GM12878 (cell line): ENCODE data around the gene DCDC2. TPM values are rescaled to one million over a fixed set of nuclear protein-coding genes. Genes with fewer than 3 reads are reported as not detected.

Source experiments
- ATAC-seq: fragments of 200-7000 bp; cut with Tn5 transposase; 3 replicates; pipeline ENCODE4 v1.9.1; 2020; ENCODE audit warnings: mild to moderate bottlenecking, moderate library complexity
- BruUV-seq: library from RNA; stranded (reverse); fragments of 400-500 nt; replicated peaks from 2 replicates; lab custom pipeline; 2021; lab: Mats Ljungman, UMichigan
- CTCF ChIA-PET: fragments of 300-600 bp; sonication (Branson Sonifier 250); formaldehyde crosslinking; extraction: SDS; loops from one replicate; lab custom pipeline; 2021; ENCODE audit warnings: inconsistent platforms; lab: Yijun Ruan, JAX
- POLR2A ChIA-PET: fragments of 350-600 bp; formaldehyde crosslinking; extraction: SDS; loops from one replicate; lab custom pipeline; 2021; ENCODE audit warnings: inconsistent platforms; lab: Charles Lee
- RAD21 ChIA-PET: fragments of 300-600 bp; sonication (Branson Sonifier 250); formaldehyde crosslinking; loops from one replicate; lab custom pipeline; 2023; ENCODE audit warnings: antibody characterized with exemption; ENCODE audit not compliant: unreplicated experiment; lab: Charles Lee
- SMC1A ChIA-PET: fragments of 300-600 bp; sonication (Branson Sonifier 250); formaldehyde crosslinking; loops from one replicate; lab custom pipeline; 2023; ENCODE audit not compliant: unreplicated experiment, uncharacterized antibody; lab: Charles Lee
- DNase-seq: peaks from one replicate; pipeline ENCODE4 v3.0.0-alpha.2; 2011; ENCODE audit warnings: low read depth, low spot score
- FAIRE-seq: peaks from 3 replicates; lab custom pipeline; 2011; peaks lifted over from hg19 to GRCh38; lab: Jason Lieb, UNC
- H2AFZ ChIP-seq: 2 replicates; pipeline ENCODE4 v1.6.0; 2011; ENCODE audit warnings: low read depth, low read length, control low read depth; ENCODE audit not compliant: control insufficient read depth
- H3K27ac ChIP-seq: 2 replicates; pipeline ENCODE4 v1.5.1; 2011; ENCODE audit warnings: control low read depth; ENCODE audit not compliant: control insufficient read depth, insufficient read depth
- H3K27me3 ChIP-seq, 2 experiments: replicated peaks in 1 of 2; 2 replicates each; pipeline versions ENCODE4 v1.6.0 to v1.6.1; 2011; ENCODE audit warnings: low read length in 1 of 2; ENCODE audit not compliant: control insufficient read depth in 2 of 2, insufficient read depth in 2 of 2
- H3K36me3 ChIP-seq, 2 experiments: 2 replicates each; pipeline ENCODE4 v1.5.1; 2011; ENCODE audit warnings: low read length in 1 of 2; ENCODE audit not compliant: control insufficient read depth in 2 of 2, insufficient read depth in 2 of 2
- H3K4me1 ChIP-seq: 2 replicates; pipeline ENCODE4 v1.6.1; 2011; ENCODE audit warnings: mild to moderate bottlenecking, low read length, moderate library complexity, mixed read lengths; ENCODE audit not compliant: control insufficient read depth, insufficient read depth
- H3K4me2 ChIP-seq: 2 replicates; pipeline ENCODE4 v1.6.0; 2011; ENCODE audit warnings: control low read depth; ENCODE audit not compliant: control insufficient read depth, insufficient read depth
- H3K4me3 ChIP-seq: fragments of 200-600 bp; sonication (generic); 2 replicates; pipeline ENCODE4 v1.5.1; 2016
- H3K79me2 ChIP-seq: 2 replicates; pipeline ENCODE4 v1.6.0; 2011; ENCODE audit warnings: low read length; ENCODE audit not compliant: control insufficient read depth, insufficient read depth
- H3K9ac ChIP-seq: 2 replicates; pipeline ENCODE4 v1.8.0; 2011; ENCODE audit warnings: low read length, control low read depth, mixed read lengths; ENCODE audit not compliant: control insufficient read depth, insufficient read depth
- H3K9me3 ChIP-seq: replicated peaks from 3 replicates; pipeline ENCODE4 v1.5.1; 2011; ENCODE audit warnings: mild to moderate bottlenecking, low read length; ENCODE audit not compliant: control insufficient read depth, insufficient read depth
- H4K20me1 ChIP-seq: 2 replicates; pipeline ENCODE4 v1.6.0; 2011; ENCODE audit not compliant: control insufficient read depth, insufficient read depth
- ASH2L ChIP-seq: fragments of 300-600, 200-600 bp; sonication (generic); IDR thresholded peaks from 2 replicates; pipeline ENCODE4 v1.6.1; 2017; ENCODE audit warnings: low read depth, mild to moderate bottlenecking, borderline replicate concordance
- BHLHE40 ChIP-seq, 2 experiments: fragments of 450-650 bp in 1 of 2; IDR thresholded peaks; 2 replicates each; pipeline ENCODE4 v1.6.1; 2011 to 2017; ENCODE audit warnings: low read depth in 2 of 2, borderline replicate concordance in 1 of 2, improper control_type of control experiment in 1 of 2, low read length in 1 of 2, mild to moderate bottlenecking in 1 of 2
- CHD4 ChIP-seq: fragments of 200-600 bp; sonication (generic); IDR thresholded peaks from 2 replicates; pipeline ENCODE4 v1.6.1; 2016; ENCODE audit warnings: mild to moderate bottlenecking
- CREB1 ChIP-seq: IDR thresholded peaks from 2 replicates; pipeline ENCODE4 v1.6.1; 2012; ENCODE audit warnings: low read depth, mild to moderate bottlenecking, inconsistent platforms
- EZH2 ChIP-seq: IDR thresholded peaks from 2 replicates; pipeline ENCODE4 v1.6.1; 2012; ENCODE audit warnings: low read depth, mild to moderate bottlenecking, control low read depth, inconsistent platforms, low read length, borderline replicate concordance; ENCODE audit not compliant: control insufficient read depth
- IRF3 ChIP-seq: fragments of 450-650 bp; IDR thresholded peaks from 2 replicates; pipeline ENCODE4 v1.6.1; 2014; ENCODE audit warnings: mild to moderate bottlenecking
- KAT2A ChIP-seq: conservative IDR thresholded peaks from 2 replicates; pipeline ENCODE4 v1.6.1; 2011; ENCODE audit warnings: low read depth, low read length; ENCODE audit not compliant: control insufficient read depth
- MYC ChIP-seq: IDR thresholded peaks from 2 replicates; pipeline ENCODE4 v1.6.1; 2011; ENCODE audit warnings: mild to moderate bottlenecking, low read length, moderate library complexity, inconsistent platforms; ENCODE audit not compliant: insufficient read depth, insufficient replicate concordance, insufficient read length, severe bottlenecking
- NFYA ChIP-seq: IDR thresholded peaks from 2 replicates; pipeline ENCODE4 v1.6.1; 2011; ENCODE audit warnings: low read depth, mild to moderate bottlenecking, low read length, improper control_type of control experiment, borderline replicate concordance
- NKRF ChIP-seq: fragments of 450-650 bp; conservative IDR thresholded peaks from 2 replicates; pipeline ENCODE4 v1.6.1; 2017; ENCODE audit warnings: mild to moderate bottlenecking, moderate library complexity
- SMAD1 ChIP-seq: fragments of 450-650 bp; IDR thresholded peaks from 2 replicates; pipeline ENCODE4 v1.6.1; 2018; ENCODE audit warnings: mild to moderate bottlenecking, low read depth; ENCODE audit not compliant: partially characterized antibody
- SMAD5 ChIP-seq: IDR thresholded peaks from 2 replicates; pipeline ENCODE4 v1.6.1; 2016; ENCODE audit warnings: antibody characterized with exemption, low read depth
- STAT3 ChIP-seq: IDR thresholded peaks from 2 replicates; pipeline ENCODE4 v1.6.1; 2011; ENCODE audit warnings: low read depth, low read length, improper control_type of control experiment
- TCF3 ChIP-seq: IDR thresholded peaks from 2 replicates; pipeline ENCODE4 v1.6.1; 2012; ENCODE audit warnings: low read depth, mild to moderate bottlenecking, low read length, borderline replicate concordance; ENCODE audit not compliant: insufficient read depth
- ZNF217 ChIP-seq: fragments of 450-650 bp; IDR thresholded peaks from 2 replicates; pipeline ENCODE4 v1.6.1; 2017; ENCODE audit warnings: antibody characterized with exemption, mild to moderate bottlenecking
- WGBS: methylation state at CpG from one replicate; pipeline ENCODE4 v1.1.6; 2016; ENCODE audit warnings: low lambda C conversion rate; ENCODE audit not compliant: insufficient replicate concordance, insufficient coverage; ENCODE audit errors: missing lambda C conversion rate; 5-methylcytosine and 5-hydroxymethylcytosine counted together
- in situ Hi-C: fragments of 300-500 bp; cut with MboI; formaldehyde crosslinking; loops from 9 replicates; pipeline ENCODE4 v1.14.3; 2018; ENCODE audit warnings: mixed read lengths
- intact Hi-C: fragments of 100-400 bp; cut with micrococcal nuclease; formaldehyde crosslinking; loops from one replicate; pipeline ENCODE4 v1.14.2; 2022; ENCODE audit not compliant: unreplicated experiment
- polyA plus RNA-seq, 11 experiments: library from polyadenylated mRNA; depleted of rRNA in 4 of 11; unstranded in 6 of 11; stranded (reverse) in 5 of 11; fragments of >200 nt; fragmentation: Nextera tagmentation in 4 of 11; fragmentation: Illumina TruSeq in 1 of 11; extraction: Ambion mirVana in 4 of 11; extraction: Trizol in 1 of 11; gene quantifications; 1 replicate in 1 of 11; 2 replicates in 10 of 11; pipeline versions ENCODE4 v1.2.1 to v1.2.3, GENCODE V29; 2011 to 2016; ENCODE audit warnings: inconsistent platforms in 2 of 11, missing spikeins in 2 of 11, low read depth in 1 of 11
- total RNA-seq, 4 experiments: library from RNA; depleted of rRNA in 3 of 4; stranded (reverse); fragments of >200 nt in 3 of 4; fragmentation: Illumina TruSeq in 1 of 4; extraction: Trizol in 1 of 4; gene quantifications; 2 replicates each; pipeline versions ENCODE4 v1.2.1 to v1.2.3, GENCODE V29; 2013 to 2021

The DCDC2 gene
- total and polyA plus RNA-seq, 10 of the 15 experiments (the other 5 are each of a cell fraction or from before 2014, with no cell fraction given): under 0.01 to 0.03 TPM; not detected in 8

DNA sequence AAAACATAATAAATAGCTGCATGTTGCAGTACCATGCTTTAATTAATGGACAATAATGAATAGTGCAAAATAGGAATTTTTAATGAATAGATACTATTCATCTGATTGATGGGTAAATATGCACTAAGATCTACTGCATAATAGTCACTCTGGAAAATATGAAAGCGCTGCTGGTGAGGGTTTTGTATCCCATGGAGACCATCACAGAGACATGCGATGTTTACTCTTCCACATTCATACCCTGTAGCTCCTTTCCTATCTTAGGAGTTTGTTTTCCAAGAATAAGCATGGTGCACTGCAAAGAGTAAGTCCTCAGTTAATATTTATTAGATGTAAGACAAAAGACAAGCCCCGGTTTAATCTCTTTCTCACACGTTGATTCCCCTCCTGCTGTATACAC, 150.4 kb downstream of the DCDC2 start:
- Histone ChIP-seq H3K27ac (no peak overlapping the region), H3K79me2 (no peaks in the 10 kb centered on the region), H3K4me3 (no peak overlapping the region), H3K9ac (no peak overlapping the region), H3K4me2 (no peak overlapping the region), H3K36me3 (no peaks in the 10 kb centered on the region), H3K4me1 (no peaks in the 10 kb centered on the region), H4K20me1 (no peaks in the 10 kb centered on the region), H2AFZ (no peak overlapping the region), H3K27me3 (no peaks in the 10 kb centered on the region), H3K9me3 (no peaks in the 10 kb centered on the region)
- intact Hi-C loops: loop anchor here (5.0 kb wide), 1 partner anchor 65 kb away; no protein-coding TSS in a partner anchor
- no peak for TF ChIP-seq NKRF
- no peak for TF ChIP-seq TCF3
- no peak for TF ChIP-seq SMAD5
- no peak for TF ChIP-seq CHD4
- TF ChIP-seq STAT3: no peak
- TF ChIP-seq NFYA: no peak
- no peak for TF ChIP-seq MYC
- TF ChIP-seq SMAD1: no peak
- no peak for TF ChIP-seq BHLHE40 (IDR thresholded peaks at IDR 0.05; ENCODE audit: borderline replicate concordance in 1 of 2, low read depth in 2 of 2, low read length in 1 of 2)
- TF ChIP-seq IRF3: no peak
- TF ChIP-seq EZH2: no peak
- TF ChIP-seq KAT2A: no peak
- no peak for TF ChIP-seq CREB1
- TF ChIP-seq ZNF217: no peak
- TF ChIP-seq ASH2L: no peak
- DNase-seq: no peak
- ChIA-PET CTCF (no interaction called here), POLR2A (no interaction called here), SMC1A (no interaction called here), RAD21 (no interaction called here)
- in situ Hi-C loops: loop anchor here (5.0 kb wide), 1 partner anchor 145 kb away; no protein-coding TSS in a partner anchor
- WGBS: 17% methylated on average over 4 of the region's 4 CpGs
- FAIRE-seq: no peak
- ATAC-seq: no peak
- BruUV-seq: no TSS peak
